NCI-H128 (cell line): ENCODE data around the gene AGRN.
"Not testable (repeated sequence)": the region's sequence is repeated elsewhere in the genome, so short reads cannot be mapped to it uniquely, and the experiment has no call there.

Source experiments
- DNase-seq: peaks from one replicate; lab custom pipeline; 2025; ENCODE audit not compliant: unreplicated experiment; lab: John Stamatoyannopoulos, UW

The AGRN gene

DNA sequence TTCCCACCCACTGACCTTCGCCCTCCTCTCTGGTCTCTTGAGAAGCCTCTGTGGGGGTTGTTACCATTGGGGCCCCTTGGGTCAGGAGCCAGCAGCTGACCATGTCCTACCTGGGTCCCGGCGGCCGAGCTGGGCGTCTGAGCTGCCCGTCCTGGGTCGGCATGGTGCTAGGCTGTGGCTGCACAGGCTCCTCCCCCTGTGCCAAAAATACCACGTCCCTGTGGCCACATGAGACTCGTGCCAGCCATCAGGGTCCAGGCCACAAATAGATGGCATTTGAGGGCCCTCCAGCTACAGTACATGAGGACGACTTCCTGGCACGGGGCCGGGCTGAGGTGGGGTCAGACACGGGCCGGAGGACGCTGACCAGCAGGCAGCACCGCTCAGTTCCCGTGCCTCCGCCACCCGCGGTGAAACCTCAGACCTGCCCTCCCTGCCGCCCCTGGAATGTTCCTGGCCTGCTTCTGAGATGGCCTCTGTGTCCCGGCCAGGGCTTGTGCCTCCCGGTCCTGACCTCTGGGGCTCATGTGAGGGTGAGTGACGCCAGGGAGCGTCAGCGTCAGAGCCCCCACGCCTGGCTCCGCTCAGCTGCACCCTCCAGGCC, 37.9 kb upstream of the AGRN start, which contains the start of gene PERM1:
Gene PERM1, minus strand, starts transcription at position 139 of the 604 bp plus-strand sequence. CDS start 1,064 bp downstream, outside the sequence.
- no peak for DNase-seq

DNA sequence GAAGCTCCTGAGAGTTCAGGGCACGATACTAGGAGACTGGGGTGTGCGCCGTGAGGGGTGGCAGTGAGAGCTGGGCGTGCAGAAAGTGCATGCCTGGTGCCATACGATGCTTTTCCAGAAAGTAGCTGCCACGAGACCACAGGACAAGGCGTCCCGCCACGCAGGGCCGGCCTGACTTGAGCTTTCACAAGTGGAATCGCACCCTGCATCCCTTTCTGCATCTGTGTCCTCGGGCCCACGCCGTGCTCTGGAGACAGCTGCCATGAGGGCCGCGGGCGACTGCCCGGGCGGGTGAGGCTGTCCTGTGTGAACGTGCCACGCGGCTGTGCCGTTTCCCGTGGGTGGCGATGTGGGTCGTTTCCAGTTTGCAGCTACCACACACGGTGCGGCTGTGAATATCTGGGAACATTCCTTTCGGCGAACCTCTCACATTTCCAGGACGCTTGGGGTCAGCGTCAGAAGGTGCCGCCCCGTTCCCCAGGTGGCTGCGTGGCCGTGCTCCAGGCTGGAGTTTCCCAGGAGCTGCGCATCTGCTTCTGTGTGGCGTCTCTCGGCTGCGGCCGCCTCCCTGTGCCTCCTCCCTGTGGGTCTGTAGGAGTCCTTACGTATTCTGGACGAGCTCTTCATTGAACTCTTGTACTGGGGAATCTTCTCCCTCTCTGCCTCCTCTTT, 37.0 kb upstream of the AGRN start:
- DNase-seq: no peak

DNA sequence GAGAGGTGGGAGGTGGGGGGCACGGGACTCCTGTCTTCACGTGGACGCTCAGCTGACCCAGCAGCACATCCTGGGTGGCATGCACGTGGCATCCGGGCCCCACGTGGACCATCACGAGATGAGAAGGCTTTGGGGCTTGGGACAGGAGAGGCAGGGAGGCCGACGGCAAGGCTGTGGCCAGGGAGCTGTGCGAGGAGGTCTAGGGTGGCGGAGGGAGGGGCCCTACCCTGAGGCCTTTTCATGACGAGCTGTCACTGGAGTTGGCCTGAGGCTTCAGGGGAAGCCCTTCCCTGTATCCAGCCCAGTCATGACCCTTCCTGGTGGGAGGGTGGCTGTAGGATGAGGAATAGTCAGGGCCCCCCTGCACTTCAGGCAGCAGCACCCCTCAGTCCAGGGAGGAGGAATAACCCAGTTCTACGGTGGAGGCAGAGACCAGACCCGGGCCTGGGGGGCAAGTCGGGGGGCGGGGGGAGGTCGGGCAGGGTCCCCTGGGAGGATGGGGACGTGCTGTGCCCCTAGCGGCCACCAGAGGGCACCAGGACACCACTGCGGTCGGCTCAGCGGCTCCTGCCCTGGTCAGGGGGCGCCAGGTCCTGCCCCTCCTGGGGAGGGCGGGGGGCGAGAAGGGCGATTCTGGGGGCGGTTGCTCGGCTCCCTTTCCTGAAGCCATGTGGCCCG, 36.0 kb upstream of the AGRN start:
- DNase-seq: no peak

DNA sequence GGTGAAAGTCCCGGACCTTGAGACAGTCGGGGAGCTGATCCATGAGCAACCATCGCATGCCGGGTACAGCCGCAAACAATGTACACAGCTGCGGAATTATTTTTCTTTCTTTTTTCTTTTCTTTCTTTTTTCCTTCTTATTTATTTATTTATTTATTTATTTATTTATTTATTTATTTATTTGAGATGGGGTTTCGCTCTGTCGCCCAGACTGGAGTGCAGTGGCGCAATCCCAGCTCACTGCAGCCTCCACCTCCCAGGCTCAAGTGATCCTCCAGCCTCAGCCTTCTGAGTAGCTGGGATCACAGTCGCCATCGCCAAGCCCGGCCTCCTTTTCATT, 35.5 kb upstream of the AGRN start:
- DNase-seq: no peak

DNA sequence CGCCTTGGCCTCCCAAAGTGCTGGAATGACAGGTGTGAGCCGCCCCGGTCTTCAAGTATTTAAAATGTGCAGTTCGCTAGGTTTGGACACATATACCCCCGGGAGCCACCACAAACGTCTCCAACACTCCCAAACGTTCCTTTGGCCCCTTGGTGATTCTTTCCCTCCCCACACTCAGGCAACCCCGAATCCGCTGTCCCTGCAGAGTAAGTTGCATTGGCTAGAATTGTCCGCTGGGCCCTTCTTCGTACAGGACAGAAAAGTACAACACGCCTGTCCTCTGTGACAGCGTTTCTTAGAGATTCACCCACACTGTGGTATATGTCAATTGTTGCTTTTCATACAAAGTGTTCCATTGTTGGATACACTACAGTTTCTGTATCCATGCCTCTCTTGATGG, 34.8 kb upstream of the AGRN start:
- DNase-seq: no peak

DNA sequence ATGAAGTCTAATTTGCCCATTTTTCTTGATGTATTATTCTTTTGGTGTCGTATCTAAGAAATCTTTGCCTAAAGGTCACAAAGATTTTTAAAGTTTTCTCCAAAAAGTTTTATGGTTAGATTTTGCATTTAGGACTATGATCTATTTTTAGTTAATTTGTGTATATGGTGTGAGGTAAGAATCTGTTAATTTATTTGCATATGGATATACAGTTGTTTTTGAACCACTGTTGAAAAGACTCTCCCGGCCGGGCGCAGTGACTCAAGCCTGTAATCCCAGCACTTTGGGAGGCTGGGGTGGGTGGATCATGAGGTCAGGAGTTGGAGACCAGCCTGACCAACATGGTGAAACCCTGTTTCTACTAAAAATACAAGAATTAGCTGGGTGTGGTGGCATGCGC, 31.9 kb upstream of the AGRN start:
- not testable (repeated sequence) for DNase-seq

DNA sequence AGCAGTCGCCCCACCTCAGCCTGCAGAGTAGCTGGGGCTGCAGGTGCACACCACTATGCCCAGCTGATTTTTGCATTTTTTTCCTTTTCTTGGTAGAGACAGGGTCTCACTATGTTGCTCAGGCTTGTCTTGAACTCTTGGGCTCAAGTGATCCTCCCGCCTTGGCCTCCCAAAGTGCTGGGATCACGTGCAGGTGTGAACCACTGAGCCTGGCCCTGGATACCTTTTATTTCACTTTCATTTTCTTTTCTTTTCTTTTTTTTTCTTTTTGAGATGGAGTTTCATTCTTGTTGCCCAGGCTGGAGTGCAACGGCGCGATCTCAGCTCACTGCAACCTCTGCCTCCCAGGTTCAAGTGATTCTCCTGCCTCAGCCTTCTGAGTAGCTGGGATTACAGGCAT, 28.6 kb upstream of the AGRN start:
- DNase-seq: not testable (repeated sequence)

DNA sequence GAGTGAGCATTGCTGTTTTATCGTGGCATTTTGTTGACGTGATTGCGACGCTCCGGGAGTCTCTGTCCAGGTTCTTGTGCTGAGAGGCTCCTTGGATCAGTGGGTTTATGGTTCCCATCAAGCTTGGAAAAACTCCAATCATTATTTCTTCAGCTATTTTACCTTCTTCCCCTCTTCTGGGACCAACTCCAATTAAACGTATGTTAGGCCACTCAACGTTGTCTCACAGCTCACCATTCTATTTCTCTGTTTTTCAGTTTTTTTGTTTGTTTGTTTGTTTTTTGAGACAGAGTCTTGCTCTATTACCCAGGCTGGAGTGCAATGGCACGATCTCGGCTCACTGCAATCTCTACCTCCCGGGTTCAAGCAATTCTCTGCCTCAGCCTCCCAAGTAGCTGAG, 28.0 kb upstream of the AGRN start:
- no peak for DNase-seq

DNA sequence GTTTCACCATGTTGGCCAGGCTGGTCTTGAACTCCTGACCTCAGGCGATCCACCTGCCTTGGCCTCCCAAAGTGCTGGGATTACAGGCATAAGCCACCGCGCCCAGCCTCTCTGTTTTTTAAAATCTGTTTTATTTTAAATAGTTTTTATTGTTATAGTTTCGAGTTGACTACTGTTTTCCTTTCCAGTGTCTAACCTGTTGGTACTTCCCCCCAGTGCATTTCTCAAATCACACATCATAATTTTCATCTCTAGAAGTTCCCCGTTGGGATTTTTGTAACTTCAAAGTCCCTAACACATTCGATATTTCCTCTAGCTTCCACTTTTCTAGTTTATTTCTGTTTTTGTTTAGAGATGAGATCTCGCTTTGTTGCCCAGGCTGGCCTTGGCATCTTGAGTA, 27.6 kb upstream of the AGRN start:
- no peak for DNase-seq

DNA sequence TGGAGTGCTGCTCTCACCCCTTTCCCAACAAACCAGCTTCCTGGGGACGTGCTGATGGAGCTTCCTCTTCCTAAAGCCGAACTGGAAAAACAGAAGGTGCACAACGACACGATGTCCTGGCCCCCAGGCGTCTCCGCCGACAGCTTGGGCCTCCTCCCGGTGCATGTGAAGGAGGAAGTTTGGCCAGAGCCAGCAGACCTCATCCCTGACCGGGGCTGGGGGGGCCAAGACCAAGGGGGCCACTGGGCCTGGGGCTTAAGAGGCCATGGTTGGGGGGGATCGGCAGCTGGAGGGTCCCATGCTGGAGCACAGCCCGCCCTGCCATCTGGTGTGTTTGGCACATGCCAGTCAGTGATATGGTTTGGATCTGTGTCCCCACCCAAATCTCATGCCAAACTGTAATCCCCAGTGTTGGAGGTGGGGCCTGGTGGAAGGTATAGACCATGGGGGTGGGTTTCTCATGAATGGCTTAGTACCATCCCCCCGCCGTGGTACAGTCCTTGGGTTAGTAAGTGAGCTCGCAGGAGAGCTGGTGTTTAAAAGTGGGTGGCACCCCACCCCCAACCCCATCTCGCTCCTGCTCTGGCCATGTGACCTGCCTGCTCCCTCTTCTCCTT, 26.4 kb upstream of the AGRN start:
- DNase-seq: no peak

DNA sequence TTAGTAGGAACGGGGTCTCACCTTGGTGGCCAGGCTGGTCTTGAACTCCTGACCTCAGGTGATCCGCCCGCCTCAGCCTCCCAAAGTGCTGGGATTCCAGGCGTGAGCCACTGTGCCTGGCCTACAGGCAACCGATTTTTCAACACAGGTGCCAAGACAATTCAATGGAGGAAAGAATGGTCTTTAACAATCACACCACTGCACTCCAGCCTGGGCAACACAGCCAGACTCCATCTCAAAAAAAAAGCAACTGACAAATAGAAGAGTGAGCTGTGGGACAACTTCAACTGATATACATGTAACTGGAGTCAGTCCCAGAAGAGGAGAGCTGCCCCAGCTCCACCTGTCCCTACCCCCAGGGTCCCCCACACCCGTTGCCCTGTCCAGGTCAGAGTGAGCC, 25.4 kb upstream of the AGRN start:
- DNase-seq: not testable (repeated sequence)

DNA sequence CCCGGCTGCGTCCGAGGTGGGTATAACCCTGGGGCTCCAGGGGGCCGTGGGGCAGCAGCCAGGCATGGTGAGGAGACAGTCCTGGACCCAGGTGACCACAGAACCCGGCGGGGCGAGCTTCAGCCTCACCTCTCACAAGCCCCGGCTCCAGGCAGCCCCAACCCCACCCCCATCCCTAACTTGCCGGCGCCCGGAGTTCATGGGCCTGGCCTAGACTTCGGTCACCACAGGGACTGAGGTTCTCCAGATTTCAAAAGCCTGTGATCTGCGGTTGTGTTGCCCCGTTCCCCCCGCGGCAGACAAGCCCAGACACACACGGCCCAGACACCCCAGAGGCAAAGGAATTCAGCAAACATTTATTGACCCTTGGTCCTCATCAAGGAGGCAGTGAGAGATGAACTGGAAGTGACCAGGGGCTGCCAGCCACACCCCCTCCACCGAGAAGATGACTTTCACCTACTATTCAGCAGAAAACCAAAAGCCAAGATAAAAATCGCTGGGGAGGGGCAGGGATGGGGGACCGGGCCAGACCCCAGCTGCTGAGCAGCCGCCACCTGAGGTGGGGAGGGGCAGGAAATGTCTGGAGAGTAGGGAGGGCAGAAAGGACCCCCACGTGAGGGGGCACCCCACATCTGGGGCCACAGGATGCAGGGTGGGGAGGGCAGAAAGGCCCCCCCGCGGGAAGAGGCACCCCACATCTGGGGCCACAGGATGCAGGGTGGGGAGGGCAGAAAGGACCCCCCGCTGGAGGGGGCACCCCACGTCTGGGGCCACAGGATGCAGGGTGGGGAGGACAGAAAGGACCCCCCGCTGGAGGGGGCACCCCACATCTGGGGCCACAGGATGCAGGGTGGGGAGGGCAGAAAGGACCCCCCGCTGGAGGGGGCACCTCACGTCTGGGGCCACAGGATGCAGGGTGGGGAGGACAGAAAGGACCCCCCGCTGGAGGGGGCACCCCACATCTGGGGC, 24.0 kb upstream of the AGRN start:
- DNase-seq: no peak

DNA sequence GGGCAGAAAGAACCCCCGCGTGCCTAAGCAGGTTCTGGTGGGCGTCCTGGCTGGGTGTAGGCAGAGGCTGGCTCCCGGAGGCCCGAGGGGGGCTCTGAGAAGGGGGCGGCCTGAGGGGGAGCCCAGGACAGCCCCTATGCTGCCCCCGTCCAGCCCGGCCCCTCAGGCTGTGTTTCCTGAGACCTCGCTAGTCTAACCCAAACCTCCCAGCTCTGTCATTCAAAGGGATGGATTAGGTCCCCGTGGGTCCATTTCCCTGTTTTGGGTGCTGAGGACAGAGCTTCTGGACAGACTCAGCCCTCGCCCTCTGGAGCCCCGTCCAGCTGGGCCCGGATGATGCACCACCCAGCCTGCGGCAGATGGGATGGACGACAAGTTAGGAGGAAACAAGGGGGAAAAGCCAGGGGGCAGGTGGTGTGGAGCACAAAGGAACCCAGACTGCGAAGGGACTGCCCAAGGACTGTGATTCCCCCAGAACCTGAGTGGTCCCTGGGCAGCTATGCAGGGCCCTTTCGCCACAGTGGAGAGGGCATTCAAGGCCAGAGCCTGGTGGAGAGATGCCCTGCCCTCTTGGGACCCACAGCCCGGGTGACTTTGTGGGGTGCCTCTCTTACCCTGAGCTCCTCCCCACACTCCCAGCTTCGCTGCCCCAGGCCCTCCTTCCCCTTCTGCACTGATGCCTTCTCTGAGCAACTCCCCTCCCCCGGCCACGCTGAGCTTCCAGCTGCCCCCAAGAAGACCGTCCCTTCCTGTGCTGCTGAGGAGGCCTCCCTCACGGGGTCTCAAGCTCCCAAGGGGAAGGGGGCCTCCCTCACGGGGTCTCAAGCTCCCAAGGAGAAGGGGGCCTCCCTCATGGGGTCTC, 22.8 kb upstream of the AGRN start:
- DNase-seq: no peak

DNA sequence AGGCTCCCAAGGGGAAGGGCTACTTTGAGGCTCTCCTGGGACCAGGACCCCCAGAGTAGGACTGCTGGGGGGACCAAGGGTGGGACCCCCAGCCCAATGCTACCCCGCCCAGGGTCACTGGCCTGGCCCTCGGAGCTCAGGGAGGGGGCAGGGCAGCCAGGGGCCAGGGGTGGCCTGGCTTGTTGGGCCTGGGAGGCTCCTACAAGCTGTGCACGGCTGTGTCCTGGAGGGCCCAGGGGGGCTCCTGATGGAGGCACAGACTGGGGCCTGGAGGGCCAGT, 22.3 kb upstream of the AGRN start:
- DNase-seq: no peak

DNA sequence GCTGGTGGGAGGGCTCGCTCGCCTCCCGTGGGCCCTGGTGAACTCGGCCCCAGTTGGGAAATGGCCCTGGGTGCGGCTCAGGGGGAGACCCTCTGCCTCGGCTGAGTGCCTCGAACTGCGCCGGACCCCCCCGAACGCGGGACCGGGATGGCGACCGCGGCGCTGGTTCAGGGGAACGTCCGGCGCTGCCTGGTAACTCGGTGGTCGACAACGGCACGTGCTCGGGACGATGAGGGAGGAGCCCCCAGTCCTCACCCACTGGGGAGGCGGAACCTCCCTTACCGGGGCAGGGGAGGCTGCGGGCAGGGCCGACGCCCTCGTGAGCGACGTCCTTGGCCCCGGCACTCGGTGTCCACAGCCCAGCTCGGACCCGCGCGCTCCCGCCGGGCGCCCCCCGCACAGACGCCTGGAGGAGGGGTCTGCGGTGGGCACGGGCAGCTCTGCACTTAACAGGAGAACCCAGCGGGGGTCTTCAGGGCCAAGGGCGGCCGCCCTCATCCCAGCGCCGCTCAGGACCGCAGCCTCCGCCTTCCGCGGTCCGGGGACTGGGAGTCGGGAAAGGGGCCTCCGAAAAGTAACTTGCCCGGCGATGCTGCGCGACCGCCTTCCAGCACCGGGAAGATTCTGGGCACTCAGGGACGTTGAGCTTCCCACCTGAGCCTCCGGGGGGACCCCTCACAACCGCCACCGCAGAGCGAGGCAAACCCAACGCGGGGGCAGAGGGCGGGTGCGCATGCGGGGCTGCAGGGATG, 21.8 kb upstream of the AGRN start:
- no peak for DNase-seq

DNA sequence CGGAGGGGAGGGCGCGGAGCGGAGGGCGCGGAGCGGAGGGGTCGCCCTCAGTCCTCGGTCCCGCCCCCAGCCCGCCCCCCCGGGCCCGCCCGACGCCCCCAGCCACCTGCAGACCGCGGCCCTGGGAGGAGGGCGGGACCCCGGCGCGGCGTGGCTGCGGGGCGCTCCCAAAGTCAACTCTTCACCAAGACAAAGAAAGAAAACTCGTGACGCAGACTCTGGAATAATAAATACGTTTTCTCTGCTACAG, 21.2 kb upstream of the AGRN start:
- no peak for DNase-seq

DNA sequence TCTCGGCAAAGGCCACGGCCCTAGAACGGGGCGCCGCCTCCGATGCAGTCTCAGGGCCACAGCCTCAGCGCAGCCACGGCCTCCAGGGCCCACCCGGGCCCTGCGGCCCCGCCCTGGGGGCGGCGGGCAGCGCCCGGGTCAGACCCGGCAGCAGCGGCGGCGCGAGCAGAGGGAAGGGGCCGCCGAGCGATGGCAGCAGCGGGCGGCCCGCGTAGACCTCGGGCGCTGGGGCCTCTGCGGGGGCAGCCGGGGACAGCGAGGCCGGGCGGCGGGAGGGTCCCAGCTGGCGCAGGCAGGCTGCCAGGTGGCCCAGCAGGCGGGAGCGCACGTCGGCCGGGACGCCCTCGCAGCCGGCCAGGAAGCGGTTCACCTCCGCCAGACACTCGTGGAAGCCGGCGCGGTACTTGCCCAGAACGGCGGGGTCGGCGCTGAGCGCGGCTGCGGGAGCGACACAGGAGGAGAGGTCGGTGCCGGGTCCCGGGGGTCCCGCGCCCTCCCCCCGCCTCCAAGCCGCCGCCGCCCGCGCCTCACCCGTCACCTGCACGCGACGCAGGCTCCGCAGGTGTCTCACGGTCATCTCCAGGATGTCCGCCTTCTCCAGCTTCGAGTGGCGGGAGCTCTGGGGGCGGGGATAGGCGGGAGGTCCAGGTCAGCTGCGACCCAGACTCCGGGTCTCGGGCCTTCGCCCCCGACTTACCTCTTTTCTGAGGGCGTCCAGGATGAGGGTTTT, 20.8 kb upstream of the AGRN start:
- DNase-seq: no peak

DNA sequence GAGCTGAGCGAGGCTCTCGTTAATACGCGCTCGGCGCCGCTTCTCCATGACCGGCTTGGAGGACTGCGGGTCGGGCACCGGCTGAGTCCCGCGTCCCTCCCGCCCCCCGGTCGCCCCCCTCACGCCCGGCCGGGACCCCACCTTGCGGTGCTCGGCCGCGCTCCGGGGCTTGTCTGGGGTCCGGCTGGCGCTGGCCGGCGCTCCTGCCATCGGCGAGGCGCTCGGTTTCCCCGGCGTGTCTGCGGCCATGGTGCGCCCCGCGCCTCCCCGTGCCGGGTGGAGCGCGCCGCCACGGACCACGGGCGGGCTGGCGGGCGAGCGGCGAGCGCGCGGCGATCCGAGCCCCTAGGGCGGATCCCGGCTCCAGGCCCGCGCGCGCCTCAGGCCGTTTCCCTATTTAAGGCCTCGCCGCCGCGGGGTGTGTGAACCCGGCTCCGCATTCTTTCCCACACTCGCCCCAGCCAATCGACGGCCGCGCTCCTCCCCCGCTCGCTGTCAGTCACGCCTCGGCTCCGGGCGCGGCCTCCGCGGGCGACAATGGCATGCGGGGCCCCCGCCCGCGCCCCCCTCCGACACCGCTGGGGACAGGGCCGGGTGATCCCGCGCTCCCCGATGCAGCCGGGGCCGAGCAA, 20.1 kb upstream of the AGRN start, which contains the start of gene HES4:
Gene HES4, minus strand, starts transcription at position 373 of the 632 bp plus-strand sequence. Its CDS starts 124 bp downstream, at position 249.
- peak; percentile 41 for DNase-seq
